Measurements from ENCODE around the gene ACSL1. TPM values are rescaled to one million over a fixed set of nuclear protein-coding genes. Genes with fewer than 3 reads are reported as not detected.

The ACSL1 gene, protein sequence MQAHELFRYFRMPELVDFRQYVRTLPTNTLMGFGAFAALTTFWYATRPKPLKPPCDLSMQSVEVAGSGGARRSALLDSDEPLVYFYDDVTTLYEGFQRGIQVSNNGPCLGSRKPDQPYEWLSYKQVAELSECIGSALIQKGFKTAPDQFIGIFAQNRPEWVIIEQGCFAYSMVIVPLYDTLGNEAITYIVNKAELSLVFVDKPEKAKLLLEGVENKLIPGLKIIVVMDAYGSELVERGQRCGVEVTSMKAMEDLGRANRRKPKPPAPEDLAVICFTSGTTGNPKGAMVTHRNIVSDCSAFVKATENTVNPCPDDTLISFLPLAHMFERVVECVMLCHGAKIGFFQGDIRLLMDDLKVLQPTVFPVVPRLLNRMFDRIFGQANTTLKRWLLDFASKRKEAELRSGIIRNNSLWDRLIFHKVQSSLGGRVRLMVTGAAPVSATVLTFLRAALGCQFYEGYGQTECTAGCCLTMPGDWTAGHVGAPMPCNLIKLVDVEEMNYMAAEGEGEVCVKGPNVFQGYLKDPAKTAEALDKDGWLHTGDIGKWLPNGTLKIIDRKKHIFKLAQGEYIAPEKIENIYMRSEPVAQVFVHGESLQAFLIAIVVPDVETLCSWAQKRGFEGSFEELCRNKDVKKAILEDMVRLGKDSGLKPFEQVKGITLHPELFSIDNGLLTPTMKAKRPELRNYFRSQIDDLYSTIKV
- total RNA-seq, result 10 to 100 TPM; 24.5 to 25.8 TPM

DNA sequence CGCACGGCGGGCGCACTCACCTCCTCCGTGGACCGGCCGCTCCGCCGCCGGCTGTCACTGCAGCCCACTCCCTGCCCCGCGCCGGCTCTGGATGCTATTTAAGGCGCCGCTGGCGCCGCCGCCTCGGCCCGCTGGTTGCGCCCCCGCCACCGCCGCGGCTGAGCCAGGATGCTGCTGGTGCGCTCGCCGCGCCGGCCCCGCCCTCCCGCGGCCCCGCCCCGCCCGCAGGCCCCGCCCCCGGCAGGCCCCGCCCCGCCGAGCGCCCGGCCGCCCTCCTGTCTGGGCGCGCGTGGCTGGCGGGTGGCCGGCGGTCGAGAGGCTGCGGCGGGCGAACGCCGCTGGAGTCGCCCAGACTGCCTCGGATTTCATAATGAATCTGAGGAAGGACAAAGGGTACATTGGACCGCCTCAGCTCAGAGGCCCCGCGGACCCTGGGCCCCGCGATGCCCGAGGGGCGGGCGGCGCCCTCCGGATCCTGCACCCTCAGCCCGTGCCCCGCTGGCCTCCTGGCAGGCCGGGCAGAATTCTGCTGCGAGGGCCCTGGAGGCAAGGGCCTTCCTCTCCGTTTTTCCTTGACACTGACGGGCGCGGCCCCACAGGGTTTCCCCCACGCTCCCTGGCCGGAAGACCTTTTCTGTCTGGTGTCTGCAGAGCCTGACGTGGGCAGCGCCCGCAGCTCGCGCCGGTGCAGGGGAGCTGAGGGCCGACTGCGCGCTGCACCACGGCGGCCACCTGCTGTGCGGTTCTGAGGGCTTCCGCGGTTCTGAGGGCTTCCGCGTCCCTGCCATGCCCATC is at the start of gene ACSL1:
TSS of gene ACSL1 (minus strand) at position 73 of the 795 bp plus-strand sequence. CDS start 22,454 bp downstream, outside the sequence.
- ChIA-PET POLR2A (interaction anchor here (1.4 kb wide), 1 partner anchor 92 kb away, joined by 6 read pairs; the partner anchor contains the start of gene CENPU), CTCF (no interaction called here)

DNA sequence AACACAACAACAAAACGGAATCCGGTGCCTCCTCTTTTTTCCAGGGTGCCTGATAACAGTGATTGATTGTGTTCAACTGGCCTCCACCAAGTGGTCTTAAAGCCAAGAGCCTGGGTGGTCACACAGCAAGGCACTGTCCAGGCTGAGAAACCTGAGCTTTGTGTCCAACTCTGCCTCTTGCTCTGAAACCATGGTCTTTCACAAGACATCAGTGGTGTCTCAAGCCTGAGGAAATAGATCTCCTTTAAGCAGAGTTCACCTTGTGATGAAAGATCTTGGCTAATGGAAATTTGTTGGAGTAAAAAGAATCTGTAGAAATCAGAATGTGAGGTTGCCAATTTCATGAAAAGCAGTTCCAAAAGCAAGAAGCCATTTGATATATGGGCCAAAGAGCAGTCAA is 47.3 kb upstream of the ACSL1 start:
- POLR2A ChIA-PET, result no interaction called here

DNA sequence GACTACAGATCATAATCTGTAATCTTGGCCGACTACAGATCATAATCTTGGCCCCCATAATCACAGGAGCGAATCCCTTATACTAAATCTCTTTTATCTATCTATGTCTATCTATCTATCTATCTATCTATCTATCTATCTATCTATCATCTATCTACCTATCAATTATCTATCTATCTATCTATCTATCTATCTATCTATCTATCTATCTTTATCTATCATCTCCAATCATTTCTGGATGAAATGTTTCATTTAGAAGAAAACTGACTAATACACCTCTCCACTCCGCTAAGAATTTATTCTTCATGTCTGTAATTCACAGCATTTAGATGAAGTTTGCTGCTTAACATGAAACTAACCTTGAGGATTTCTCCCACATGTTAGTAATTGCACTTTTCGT is 45.0 kb upstream of the ACSL1 start:
- ChIA-PET CTCF (no interaction called here), POLR2A (no interaction called here)

More for the DNA sequence above, 47.3 kb upstream of the ACSL1 start:
- CTCF ChIA-PET, result no interaction called here

DNA sequence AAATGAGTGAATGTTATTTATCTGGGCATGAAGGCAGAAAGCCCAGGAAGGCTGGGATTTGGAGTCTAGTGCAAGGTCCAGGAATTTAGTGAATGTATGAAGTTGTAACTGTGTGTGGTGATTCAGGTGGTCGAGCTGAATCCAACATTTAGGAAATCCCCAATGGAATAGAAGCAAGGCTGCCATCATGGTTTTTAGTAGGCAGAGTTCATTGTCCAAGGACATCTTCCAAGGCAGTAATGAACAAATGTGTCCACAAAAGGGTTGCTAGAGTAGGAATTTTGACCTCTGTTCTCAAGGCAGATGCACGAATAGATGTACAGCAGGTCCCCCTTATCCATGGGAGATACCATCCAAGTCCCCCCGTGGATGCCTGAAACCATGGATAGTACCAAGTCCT is 42.9 kb upstream of the ACSL1 start:
- POLR2A ChIA-PET, result no interaction called here
- CTCF ChIA-PET, result no interaction called here

DNA sequence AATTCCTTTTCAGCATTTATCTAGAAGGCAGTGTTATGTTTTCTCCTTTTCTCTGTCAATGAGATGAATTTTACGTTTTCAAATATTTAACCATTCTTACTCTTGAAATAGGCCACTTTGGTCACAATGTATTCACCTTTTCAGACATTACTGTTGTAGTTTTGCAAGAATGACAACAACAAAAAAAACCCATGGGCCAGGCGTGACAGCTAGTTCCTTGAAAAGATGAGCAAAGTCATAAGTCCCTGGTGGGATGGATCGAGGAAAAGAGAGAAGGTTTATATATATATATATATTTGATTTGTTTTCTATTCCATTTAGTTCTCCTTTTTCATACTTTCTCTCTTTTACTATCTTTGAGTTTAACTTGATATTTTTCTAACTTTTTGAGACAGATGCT is 38.1 kb upstream of the ACSL1 start:
- POLR2A ChIA-PET, result no interaction called here

DNA sequence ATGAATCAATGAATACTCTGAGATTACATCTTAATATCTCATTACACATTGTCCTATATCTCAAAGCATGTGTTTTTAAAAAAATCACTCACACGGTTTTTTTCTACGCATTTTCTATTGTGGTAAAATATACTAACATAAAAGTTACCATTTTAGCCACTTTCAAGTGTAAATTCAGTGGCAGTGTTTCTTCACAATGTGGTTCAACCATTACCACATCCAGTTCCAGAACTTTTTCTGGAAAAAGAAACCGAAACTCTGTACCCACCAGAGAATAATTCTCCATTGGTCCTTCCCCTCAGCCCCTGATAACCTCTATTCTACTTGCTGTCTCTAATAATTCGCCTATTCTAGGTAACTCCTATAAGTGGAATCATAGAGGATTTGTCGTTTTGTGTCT is 35.3 kb upstream of the ACSL1 start:
- ChIA-PET POLR2A (no interaction called here), CTCF (no interaction called here)

More for the DNA sequence above, 38.1 kb upstream of the ACSL1 start:
- CTCF ChIA-PET, result no interaction called here

DNA sequence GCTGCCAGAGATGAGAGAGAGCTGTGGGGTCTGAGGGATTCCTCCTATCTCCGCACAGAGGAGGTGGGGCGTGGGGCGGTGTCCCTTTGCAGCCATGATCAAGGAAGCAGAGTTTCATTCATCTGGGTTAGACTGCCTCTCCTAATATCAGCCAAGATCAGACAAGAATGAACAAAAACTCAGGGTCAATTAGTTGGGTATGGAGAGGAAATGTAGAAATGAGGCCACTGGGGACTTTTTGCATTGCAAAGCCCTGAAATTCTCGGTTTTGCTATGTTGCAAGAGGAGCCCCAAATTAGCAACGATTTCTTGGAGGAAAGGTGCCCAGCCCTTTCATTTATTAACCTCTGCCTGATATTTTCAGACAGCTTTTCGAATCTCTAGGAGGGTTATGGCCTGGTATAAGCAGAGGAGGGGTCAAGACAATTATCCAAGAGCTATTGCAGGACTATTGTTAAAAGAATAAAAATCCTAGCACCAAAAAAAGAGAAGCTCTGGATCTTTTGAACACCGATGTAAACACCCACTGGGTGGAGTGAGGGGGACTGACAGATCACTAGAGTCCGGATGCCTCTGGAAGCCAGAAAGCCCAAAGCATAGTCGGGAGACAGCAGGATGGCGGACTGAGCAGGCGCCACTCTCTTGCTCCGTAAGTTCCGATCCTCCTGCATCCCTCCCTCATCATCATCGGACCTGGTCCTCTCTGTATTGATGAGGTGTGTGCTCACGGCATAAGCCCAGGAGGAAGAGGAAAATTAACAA is 34.4 kb upstream of the ACSL1 start:
- ChIA-PET POLR2A (no interaction called here), CTCF (no interaction called here)

DNA sequence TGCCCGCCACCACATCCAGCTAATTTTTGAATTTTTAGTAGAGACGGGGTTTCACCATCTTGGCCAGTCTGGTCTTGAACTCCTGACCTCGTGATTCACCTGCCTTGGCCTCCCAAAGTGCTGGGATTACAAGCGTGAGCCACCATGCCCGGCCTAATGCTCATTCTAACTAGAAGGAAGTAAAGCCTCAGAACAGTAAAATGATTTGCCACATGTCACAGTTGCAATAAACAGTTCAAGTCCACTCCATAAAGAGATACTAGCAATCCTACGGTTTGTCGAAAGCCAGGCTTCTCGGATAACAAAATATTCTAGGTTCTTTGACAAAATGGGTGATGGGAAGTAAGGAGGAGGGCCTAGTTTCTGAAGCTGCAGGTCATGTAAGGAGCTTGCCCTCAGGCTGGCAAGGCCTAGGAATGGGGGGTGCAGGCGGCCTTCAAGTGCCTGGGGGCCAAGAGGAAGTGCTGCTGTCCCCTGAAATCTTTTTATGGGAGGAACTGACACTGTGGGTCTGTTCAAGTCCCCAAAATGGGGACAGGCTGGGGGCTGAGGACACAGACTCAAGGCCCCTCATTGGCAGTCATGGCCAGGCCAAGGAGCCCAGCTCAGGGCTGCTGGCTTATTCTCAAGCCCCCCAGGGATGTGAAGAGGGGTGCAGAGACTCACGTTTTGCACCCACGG is 31.8 kb upstream of the ACSL1 start:
- ChIA-PET POLR2A (no interaction called here), CTCF (no interaction called here)

DNA sequence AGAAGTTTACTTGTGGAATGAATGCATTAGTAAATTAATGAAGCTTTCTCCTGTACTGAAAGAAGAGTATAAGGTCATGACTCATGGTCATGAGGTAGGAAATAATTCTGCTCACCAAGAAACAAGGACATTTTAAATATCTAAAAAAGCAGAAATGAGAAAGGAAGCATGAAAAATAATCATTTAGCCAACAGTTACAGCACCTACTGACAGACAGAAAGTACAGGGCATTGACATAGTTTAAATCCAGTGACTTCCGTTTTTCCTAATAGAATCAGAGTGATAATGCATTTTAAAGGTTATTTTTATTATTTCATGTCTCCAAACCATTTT is 30.5 kb upstream of the ACSL1 start:
- CTCF ChIA-PET, result interaction anchor here (0.6 to 0.7 kb wide), 2 partner anchors 11 to 18 kb away, joined by 3 to 4 read pairs; no protein-coding TSS in a partner anchor
- POLR2A ChIA-PET, result no interaction called here

DNA sequence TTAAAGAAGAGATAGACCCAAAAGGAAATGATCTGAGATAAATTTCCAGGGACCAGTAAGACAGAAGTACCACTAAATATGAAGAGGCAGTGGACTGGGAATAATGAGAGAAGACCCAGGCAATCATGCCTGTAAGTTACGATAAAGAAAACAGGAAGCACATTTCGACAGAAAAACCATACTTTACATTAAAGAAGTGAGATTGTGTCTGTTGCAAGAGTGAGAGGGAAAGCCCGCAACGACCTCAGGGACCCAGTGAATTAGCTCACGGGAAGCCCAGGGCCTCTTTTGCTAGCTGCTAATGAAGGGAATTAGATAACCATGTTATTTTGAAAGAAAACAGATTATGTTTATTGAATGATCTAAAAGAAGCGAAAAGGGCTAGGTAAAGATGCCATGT is 28.9 kb upstream of the ACSL1 start:
- ChIA-PET CTCF (interaction anchor here (1.6 kb wide), 1 partner anchor 10 kb away, joined by 8 read pairs; no protein-coding TSS in a partner anchor), POLR2A (no interaction called here)

DNA sequence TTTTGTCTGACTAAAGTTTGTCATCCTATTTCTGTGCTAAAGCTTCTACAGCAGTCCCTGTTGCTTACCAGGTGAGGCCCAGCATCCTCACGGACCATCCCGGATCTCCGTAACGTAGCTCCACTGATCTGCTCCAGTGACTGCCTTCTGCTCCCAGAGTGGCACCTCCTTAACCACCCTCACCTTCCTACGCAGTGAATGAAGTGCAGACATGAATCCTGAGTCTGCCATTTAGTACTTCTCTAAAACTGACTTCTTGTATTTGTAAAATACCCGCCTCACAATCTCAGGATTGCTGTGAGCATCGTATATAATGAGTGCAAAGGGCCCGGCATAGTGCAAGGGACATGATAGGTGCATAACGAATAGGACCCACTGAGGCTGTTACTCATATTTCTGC is 27.7 kb upstream of the ACSL1 start:
- ChIA-PET CTCF (no interaction called here), POLR2A (no interaction called here)

DNA sequence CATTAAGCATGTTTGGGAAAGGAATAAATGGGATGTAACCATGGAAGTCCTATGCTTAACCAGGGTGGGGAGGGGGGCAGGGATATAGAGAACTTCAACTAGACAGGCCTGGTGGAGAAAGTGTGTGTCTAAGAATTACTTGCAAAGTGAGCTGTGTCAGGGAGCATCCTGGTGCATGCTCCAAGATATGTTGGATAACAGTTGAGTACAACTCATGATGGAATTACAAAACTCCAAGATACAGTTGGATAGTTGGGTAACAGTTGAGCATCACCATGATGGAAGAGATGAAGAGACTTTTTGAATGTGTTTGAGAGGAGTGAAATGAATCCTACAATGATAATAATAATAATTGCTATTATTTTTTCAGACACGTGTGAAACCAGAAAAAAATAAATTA is 26.1 kb upstream of the ACSL1 start:
- ChIA-PET POLR2A (no interaction called here), CTCF (no interaction called here)

DNA sequence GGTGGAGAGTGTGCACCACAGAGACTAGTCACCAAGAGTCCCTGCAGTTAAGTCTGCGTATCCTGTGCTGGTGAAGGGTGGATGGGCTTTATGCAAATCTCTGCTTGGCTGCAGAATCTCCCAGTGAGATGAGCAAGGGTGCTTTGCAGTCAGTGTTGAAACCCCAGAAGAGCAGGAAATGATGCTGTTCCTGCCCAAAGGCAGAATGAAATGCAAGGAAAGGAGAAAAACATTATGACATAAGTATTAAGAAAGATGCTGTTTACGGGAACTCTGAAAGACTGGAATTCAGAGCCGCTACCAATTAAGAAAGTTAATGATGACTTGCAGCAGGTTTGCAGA is 25.4 kb upstream of the ACSL1 start:
- CTCF ChIA-PET, result no interaction called here
- POLR2A ChIA-PET, result no interaction called here

DNA sequence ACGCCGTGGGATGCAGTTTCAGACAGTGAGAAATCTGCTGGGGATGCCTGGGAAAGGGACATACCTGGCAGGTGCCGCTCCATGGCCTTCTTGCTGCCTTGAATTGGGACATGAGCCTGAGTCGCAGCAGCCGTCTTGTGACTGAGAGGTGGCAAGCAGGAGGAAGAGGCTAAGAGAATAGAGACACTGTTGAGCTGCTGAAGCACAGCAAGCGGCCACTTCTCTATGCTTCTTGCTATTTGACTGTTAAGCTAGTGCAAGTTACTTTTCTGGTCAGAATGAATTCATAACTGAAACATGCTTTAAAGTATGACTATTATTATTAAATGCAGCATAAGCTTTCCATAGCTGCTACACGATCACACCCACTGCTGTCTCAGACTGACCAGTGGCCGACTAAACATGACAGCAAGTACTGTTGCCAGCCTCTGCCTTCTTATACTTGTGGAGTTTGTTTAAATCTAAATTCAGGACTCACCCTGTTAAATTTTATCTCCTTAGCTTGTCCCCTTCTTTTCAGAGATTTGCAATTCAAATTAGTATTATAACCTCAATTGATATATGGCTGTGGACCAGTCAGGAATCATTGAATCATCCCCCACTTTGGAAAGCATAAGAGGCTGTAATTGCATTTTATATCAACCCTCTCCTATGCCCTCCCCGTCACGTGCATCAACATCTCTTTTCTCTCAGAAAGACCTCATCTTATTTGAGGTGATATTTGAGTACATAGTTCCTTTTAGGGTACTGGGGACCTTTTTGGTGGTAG is 24.8 kb upstream of the ACSL1 start:
- ChIA-PET CTCF (no interaction called here), POLR2A (no interaction called here)

DNA sequence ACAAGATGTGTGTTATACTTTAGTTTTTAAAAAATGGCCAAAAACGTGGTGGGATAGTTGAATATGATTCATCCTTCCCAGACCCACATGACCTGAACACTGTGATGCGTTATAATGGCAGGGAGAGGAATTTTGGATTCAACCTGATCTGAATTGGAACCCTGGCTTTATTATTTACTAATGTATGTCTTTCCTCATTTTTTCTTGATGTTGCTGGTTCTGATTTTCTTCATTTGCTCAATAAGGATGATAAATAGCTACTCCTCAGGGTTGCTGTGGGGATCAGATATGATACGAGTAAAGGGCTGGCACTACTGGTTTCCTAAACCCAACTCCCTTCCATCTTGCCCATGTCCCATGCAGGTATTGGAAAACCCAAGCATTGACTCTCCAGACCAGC is 24.2 kb upstream of the ACSL1 start:
- CTCF ChIA-PET, result no interaction called here
- POLR2A ChIA-PET, result no interaction called here

DNA sequence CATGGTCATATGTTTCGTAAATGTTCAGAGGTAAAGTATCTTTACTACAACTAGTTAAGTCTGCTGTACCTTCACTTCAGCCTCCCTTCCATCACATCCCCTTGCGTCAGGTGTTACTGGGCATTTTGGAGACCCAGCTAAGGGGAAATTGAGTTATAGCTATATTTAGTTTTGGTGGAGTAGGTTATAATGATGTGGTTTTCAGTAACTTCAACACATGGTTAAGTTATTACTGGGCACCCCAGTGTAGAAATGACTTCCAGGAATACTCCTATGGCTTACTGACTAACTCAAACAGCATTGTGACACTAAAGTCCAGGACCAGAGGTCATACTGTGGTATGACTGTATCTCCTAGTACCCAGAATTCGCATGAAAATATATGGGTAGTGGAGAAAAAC is 23.4 kb upstream of the ACSL1 start:
- POLR2A ChIA-PET, result no interaction called here
- CTCF ChIA-PET, result no interaction called here

DNA sequence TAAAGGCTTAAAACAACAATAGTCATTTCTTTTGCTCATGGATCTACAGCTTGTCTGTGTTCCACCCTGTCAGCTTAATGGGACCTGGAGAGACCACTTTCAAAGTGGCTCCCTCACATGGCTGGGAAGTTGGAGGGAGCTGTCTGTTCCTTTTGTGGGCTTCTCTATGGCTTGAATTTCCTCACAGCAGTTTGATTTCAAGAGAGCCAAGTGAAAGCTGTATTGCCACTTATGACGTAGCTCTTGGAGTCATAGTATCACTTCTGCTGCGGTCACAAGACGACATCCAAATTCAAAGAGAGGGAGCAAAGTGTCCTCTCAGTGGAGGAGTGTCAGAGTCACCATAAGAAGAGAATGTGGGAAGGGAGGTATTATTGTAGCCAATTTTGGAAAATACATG is 22.7 kb upstream of the ACSL1 start:
- CTCF ChIA-PET, result no interaction called here
- POLR2A ChIA-PET, result no interaction called here

DNA sequence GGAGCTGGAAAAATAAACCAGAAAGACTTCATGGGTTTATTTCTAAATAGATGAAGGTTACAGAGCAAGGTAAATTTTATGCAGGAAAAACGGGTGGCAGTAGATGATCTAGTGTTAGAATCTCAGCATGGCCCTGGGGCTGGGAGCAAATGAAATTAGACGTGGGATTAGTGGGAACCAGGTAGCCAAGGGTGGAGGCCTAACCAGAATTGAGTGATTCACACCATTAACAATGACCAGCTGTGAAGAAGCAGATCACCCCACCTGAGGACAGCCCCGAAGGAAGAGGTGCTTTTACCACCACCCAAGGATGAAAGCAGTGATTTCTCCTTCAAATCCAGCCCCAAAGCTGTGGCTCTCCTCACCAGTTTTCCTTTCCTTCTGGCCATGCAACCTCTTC is 20.8 kb upstream of the ACSL1 start:
- ChIA-PET POLR2A (no interaction called here), CTCF (no interaction called here)

Measured in activated CD8-positive, alpha-beta memory T cell treated with anti-CD3 and anti-CD28 coated beads for 36 hours (primary cell).